ENCODE data around the gene GPR143.
"Not testable (repeated sequence)": the region's sequence is repeated elsewhere in the genome, so short reads cannot be mapped to it uniquely, and the experiment has no call there.

The GPR143 gene

DNA sequence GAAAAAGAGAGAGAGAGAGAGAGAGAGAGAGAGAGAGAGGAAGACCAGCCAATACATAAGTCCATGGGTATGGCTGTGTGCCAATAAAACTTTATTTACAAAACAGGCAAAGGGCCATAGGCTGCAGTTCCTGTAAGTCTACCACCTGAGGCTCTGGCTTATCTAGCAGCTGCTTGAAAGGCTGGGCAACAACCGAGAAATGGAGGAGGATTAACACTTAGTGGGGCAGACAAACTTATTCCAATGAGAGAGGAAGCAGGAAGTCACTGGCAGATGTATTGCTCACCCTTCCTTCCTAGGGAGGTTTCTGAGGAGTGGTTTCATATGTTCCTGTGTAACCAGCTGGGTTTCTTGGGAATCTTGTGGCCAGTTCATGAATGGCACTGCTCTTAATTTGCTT lies 4.7 kb upstream of the GPR143 start:
- DNase-seq (ENCODE audit: low spot score), result no peak
- ChIA-PET CTCF (no interaction called here), POLR2A (ENCODE audit: low non-redundant PET) (no interaction called here)
- H3K27ac ChIP-seq, result no peak overlapping the region
- TF ChIP-seq CTCF (conservative IDR thresholded peaks at IDR 0.05; ENCODE audit: low read depth), result no peak

- DNase-seq (ENCODE audit: low spot score); POLR2A ChIA-PET (ENCODE audit: low non-redundant PET); H3K27ac ChIP-seq; CTCF ChIA-PET: not testable (repeated sequence)
These were observed 2.7 kb upstream of the GPR143 start for GRCh38 chrX:9768321-9768839.

DNA sequence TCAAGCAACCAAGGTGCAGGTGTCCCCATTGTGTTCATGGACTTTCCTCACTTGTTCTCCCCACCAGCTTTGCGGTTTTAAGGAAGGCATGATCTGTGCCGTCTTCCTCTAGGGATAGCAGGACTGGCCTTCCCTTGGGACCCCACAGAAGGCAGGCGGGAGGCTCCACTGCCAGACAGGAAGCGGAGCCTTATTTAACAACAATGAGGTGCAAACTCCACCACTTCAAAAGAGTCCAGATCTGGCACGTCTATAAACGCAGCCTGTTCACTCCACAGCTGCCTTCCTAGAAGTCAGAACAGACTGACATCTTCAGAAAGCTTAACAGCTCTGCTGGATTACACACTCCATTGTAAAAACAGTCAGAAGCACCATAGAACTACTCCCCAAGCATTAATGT lies 1.7 kb upstream of the GPR143 start:
- no peak for DNase-seq (ENCODE audit: low spot score)
- CTCF ChIA-PET, result interaction anchor here (0.6 kb wide), 1 partner anchor 265 kb away, joined by 3 read pairs; no protein-coding TSS in a partner anchor
- no peak overlapping the region for H3K27ac ChIP-seq
- POLR2A ChIA-PET (ENCODE audit: low non-redundant PET), result no interaction called here
- TF ChIP-seq CTCF (conservative IDR thresholded peaks at IDR 0.05; ENCODE audit: low read depth), result no peak

- ChIA-PET CTCF (no interaction called here), POLR2A (ENCODE audit: low non-redundant PET) (no interaction called here)
- no peak overlapping the region for H3K27ac ChIP-seq
- DNase-seq (ENCODE audit: low spot score), result no peak
- no peak for TF ChIP-seq CTCF (conservative IDR thresholded peaks at IDR 0.05; ENCODE audit: low read depth)
These were observed 443 bp downstream of the GPR143 start for GRCh38 chrX:9765072-9765736.

DNA sequence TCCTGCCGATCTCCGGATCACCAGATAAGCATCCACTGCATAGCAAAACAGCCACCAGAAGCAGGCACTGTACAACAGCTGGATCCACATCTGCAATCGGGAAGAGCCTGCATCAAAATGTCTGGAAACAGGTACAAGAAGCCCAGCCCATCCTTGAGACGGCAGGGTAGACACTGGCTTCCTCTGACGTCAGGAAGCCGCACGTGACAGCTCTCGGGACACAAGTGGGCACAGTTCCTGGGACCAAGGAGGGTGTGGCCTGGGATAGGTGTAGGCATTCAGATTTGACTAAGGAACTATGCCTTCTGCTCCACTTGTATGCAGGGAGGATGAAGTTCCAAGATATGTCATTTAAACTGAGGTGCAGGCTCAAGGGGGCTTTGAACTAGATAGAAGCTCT lies 6.3 kb downstream of the GPR143 start:
- no peak for TF ChIP-seq CTCF (conservative IDR thresholded peaks at IDR 0.05; ENCODE audit: low read depth)
- no peak for DNase-seq (ENCODE audit: low spot score)
- CTCF ChIA-PET, result no interaction called here
- no peak overlapping the region for H3K27ac ChIP-seq
- POLR2A ChIA-PET (ENCODE audit: low non-redundant PET), result no interaction called here

- CTCF ChIA-PET, result no interaction called here
- no peak overlapping the region for H3K27ac ChIP-seq
- TF ChIP-seq CTCF (conservative IDR thresholded peaks at IDR 0.05; ENCODE audit: low read depth), result no peak
- POLR2A ChIA-PET (ENCODE audit: low non-redundant PET), result no interaction called here
- no peak for DNase-seq (ENCODE audit: low spot score)
These were observed 7.5 kb downstream of the GPR143 start for GRCh38 chrX:9758021-9758638.

DNA sequence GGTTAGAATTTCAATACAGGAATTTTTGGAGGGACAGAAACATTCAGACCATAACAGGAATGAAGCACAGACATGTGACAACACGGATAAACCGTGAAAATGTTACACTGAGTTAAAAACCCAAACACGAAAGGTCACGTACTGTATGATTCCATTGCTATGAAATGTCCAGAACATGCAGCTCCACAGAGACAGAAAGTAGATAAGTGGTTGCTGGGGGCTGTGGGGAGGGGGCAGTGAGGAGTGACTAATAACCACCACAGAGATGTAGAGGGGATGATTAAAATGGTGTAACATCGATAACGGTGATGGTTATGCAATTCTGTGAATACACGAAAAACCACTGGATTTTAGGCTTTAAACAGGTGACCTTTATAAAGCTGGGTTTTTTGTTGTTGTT lies 8.3 kb downstream of the GPR143 start:
- CTCF ChIA-PET, result no interaction called here

More for the DNA sequence above, 8.3 kb downstream of the GPR143 start:
- H3K27ac ChIP-seq, result no peak overlapping the region
- TF ChIP-seq CTCF (conservative IDR thresholded peaks at IDR 0.05; ENCODE audit: low read depth), result no peak
- no peak for DNase-seq (ENCODE audit: low spot score)
- POLR2A ChIA-PET (ENCODE audit: low non-redundant PET), result no interaction called here
